HG02840 (cell line): ENCODE measurements around the gene PLA1A.
"Not testable (repeated sequence)": the region's sequence is repeated elsewhere in the genome, so short reads cannot be mapped to it uniquely, and the experiment has no call there.

Experiments
- ATAC-seq: cut with Tn5 transposase; IDR thresholded peaks from one replicate; pipeline ENCODE4 v1.9.1; 2021; ENCODE audit warnings: mild to moderate bottlenecking, moderate library complexity, moderate number of reproducible peaks; ENCODE audit not compliant: unreplicated experiment, low FRiP score

Gene PLA1A

GRCh38 chr3:119597548-119598288 is at the start of gene PLA1A:
Gene PLA1A, plus strand, starts transcription at chr3:119597885. Its CDS starts 29 bp downstream, at chr3:119597914.
- ATAC-seq = peak; percentile 25

GRCh38 chr3:119548341-119548740 is 49.3 kb upstream of the PLA1A start:
- no peak for ATAC-seq

- no peak for ATAC-seq
These were observed 47.3 kb upstream of the PLA1A start for GRCh38 chr3:119550192-119550910.

GRCh38 chr3:119551598-119551997 is 46.1 kb upstream of the PLA1A start:
- no peak for ATAC-seq

- not testable (repeated sequence) for ATAC-seq
These were observed 44.8 kb upstream of the PLA1A start for GRCh38 chr3:119552928-119553327.

GRCh38 chr3:119553823-119554415 is 43.8 kb upstream of the PLA1A start:
- no peak for ATAC-seq

GRCh38 chr3:119555309-119555735 is 42.4 kb upstream of the PLA1A start:
- no peak for ATAC-seq

- ATAC-seq = no peak
These were observed 41.8 kb upstream of the PLA1A start for GRCh38 chr3:119555929-119556328.

GRCh38 chr3:119557192-119557876 is 40.4 kb upstream of the PLA1A start:
- no peak for ATAC-seq

GRCh38 chr3:119557877-119558269 is 39.8 kb upstream of the PLA1A start:
- no peak for ATAC-seq

GRCh38 chr3:119558626-119559317 is 38.9 kb upstream of the PLA1A start:
- no peak for ATAC-seq

GRCh38 chr3:119559441-119559963 is 38.2 kb upstream of the PLA1A start, which contains the start of gene CD80:
Gene CD80, minus strand, starts transcription at chr3:119559614. Its CDS starts 1,886 bp downstream, at chr3:119557728.
- ATAC-seq = peak; percentile 57

GRCh38 chr3:119560160-119560559 is 37.5 kb upstream of the PLA1A start:
- no peak for ATAC-seq

GRCh38 chr3:119562307-119562961 is 35.3 kb upstream of the PLA1A start:
- peak; percentile 79 for ATAC-seq

- not testable (repeated sequence) for ATAC-seq
These were observed 34.4 kb upstream of the PLA1A start for GRCh38 chr3:119563334-119563733.

GRCh38 chr3:119569156-119569555 is 28.5 kb upstream of the PLA1A start:
- ATAC-seq = no peak

- ATAC-seq = no peak
These were observed 27.5 kb upstream of the PLA1A start for GRCh38 chr3:119570229-119570628.

- ATAC-seq = no peak
These were observed 26.5 kb upstream of the PLA1A start for GRCh38 chr3:119571230-119571629.

- no peak for ATAC-seq
These were observed 26.0 kb upstream of the PLA1A start for GRCh38 chr3:119571688-119572087.
